Esophagus muscularis mucosa (tissue), 4 donors: Measurements from ENCODE around the gene STON2. TPM values are rescaled to one million over a fixed set of nuclear protein-coding genes. Genes with fewer than 3 reads are reported as not detected.

ENCODE experiments used
- DNase-seq: peaks from one replicate; pipeline ENCODE4 v3.0.0-alpha.2; 2017; ENCODE audit errors: extremely low spot score
- H3K27ac ChIP-seq, 4 donors: fragments of 200-600 bp; sonication (generic); replicated peaks in 1 of 4; 1 replicate in 3 of 4; 2 replicates in 1 of 4; pipeline ENCODE4 v1.5.1; 2016 to 2019; ENCODE audit warnings: mild to moderate bottlenecking in 1 of 4
- H3K27me3 ChIP-seq, 4 donors: fragments of 200-600 bp; sonication (generic); one replicate each; pipeline versions ENCODE4 v1.5.1 to v1.6.0; 2016 to 2019
- H3K36me3 ChIP-seq, 4 donors: fragments of 200-600 bp; sonication (generic); one replicate each; pipeline ENCODE4 v1.5.1; 2016 to 2019
- H3K4me1 ChIP-seq, 4 donors: fragments of 200-600 bp; sonication (generic); one replicate each; pipeline ENCODE4 v1.5.1; 2016 to 2019
- H3K4me3 ChIP-seq, 4 donors: fragments of 200-600 bp; sonication (generic); 1 replicate in 2 of 4; 2 replicates in 2 of 4; pipeline ENCODE4 v1.5.1; 2016 to 2019; ENCODE audit warnings: mild to moderate bottlenecking in 4 of 4, moderate library complexity in 1 of 4
- H3K9me3 ChIP-seq, 4 donors: fragments of 200-600 bp; sonication (generic); 1 replicate in 3 of 4; 2 replicates in 1 of 4; pipeline ENCODE4 v1.5.1; 2016 to 2019
- EP300 ChIP-seq: sonication (generic); formaldehyde crosslinking; IDR thresholded peaks from one replicate; pipeline ENCODE4 v1.6.1; 2017; ENCODE audit warnings: antibody characterized with exemption
- POLR2A ChIP-seq: fragments of 450-650 bp; IDR thresholded peaks from one replicate; pipeline ENCODE4 v1.6.1; 2017; ENCODE audit warnings: antibody characterized with exemption, moderate library complexity, mild to moderate bottlenecking, low read depth
- POLR2AphosphoS5 ChIP-seq, 2 donors: sonication (generic); formaldehyde crosslinking; IDR thresholded peaks; one replicate each; pipeline ENCODE4 v1.6.1; 2017; ENCODE audit warnings: antibody characterized with exemption in 2 of 2
- WGBS: methylation state at CpG from one replicate; pipeline ENCODE4 v1.1.5; 2018; 5-methylcytosine and 5-hydroxymethylcytosine counted together
- intact Hi-C: fragments of 100-400 bp; cut with DNase I; formaldehyde crosslinking; loops from one replicate; pipeline ENCODE4 v1.15.1; 2023
- total RNA-seq, 4 donors: library from RNA; depleted of rRNA; stranded (reverse); fragments of >200 nt; gene quantifications; one replicate each; pipeline versions ENCODE4 v1.1.0 to v1.2.1, GENCODE V29; 2016
- TF ChIP-seq, protein P1 (sequence below), 3 experiments: fragments of 200-600 bp in 2 of 3; fragments of 450-650 bp in 1 of 3; sonication (generic) in 2 of 3; IDR thresholded peaks; one replicate each; pipeline ENCODE4 v1.5.1; 2017 to 2019; ENCODE audit warnings: antibody characterized with exemption in 3 of 3, mild to moderate bottlenecking in 2 of 3, moderate library complexity in 1 of 3

The STON2 gene
- total RNA-seq, 4 donors from 2014 or later = 7.6 to 9.6 (median 8.8) TPM

DNA sequence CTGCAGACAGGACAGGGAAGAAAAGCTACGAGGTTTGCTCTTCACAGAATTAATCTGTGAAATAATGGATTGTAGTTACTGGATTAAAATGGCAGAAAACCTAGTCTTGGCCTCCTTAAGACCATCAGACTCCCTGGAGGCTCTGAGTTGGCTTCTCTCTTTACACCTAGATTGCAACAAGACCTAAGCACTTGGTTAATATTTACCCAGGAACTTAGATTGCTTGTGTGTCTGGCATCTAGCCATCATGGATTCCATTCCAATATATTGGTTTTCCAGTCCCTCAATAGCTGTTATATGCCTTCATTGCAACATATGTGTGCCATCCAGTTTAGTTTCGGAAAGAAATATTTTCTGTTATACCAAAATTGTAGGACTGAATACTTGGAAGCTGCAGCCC, 177.4 kb downstream of the STON2 start:
- intact Hi-C loops = loop anchor here (10.0 kb wide), 1 partner anchor 1162 kb away; no protein-coding TSS in a partner anchor
- no peaks in the 10 kb centered on the region for H3K9me3 ChIP-seq
- no peak for DNase-seq
- H3K27me3 ChIP-seq = no peaks in the 10 kb centered on the region
- peaks cover 18 to 22% (median 21%) of the 10 kb centered on the region in 4 donors for H3K4me1 ChIP-seq
- 97% methylated on average over 2 of the region's 2 CpGs for WGBS
- H3K27ac ChIP-seq = peak overlapping the region in 1 of 4 donors; percentile 96
- TF ChIP-seq EP300 = no peak
- TF ChIP-seq, protein P1, sequence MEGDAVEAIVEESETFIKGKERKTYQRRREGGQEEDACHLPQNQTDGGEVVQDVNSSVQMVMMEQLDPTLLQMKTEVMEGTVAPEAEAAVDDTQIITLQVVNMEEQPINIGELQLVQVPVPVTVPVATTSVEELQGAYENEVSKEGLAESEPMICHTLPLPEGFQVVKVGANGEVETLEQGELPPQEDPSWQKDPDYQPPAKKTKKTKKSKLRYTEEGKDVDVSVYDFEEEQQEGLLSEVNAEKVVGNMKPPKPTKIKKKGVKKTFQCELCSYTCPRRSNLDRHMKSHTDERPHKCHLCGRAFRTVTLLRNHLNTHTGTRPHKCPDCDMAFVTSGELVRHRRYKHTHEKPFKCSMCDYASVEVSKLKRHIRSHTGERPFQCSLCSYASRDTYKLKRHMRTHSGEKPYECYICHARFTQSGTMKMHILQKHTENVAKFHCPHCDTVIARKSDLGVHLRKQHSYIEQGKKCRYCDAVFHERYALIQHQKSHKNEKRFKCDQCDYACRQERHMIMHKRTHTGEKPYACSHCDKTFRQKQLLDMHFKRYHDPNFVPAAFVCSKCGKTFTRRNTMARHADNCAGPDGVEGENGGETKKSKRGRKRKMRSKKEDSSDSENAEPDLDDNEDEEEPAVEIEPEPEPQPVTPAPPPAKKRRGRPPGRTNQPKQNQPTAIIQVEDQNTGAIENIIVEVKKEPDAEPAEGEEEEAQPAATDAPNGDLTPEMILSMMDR (IDR thresholded peaks at IDR 0.05) = no peak
- TF ChIP-seq POLR2AphosphoS5 (IDR thresholded peaks at IDR 0.05) = no peak
- no peak for TF ChIP-seq POLR2A
- no peak overlapping the region for H3K4me3 ChIP-seq
- H3K36me3 ChIP-seq = no peaks in the 10 kb centered on the region

DNA sequence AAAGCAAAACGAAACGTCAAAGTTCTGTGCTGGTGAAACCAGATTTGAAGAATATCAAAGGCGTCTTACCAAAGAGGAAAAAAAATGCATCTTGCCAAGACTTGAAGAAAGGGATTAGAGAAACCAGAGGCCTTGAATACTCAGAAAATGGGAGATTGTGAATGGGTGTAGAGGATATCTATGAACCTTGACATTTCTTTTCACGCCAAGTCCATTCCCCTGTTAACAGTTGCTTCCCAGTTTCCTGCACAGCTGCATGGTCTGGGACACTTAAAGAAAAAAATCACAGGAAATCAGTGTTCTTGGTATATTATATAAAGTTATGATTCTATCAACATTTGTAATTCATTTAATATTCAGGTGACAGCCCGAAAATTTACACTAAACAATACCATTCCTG, 178.0 kb downstream of the STON2 start:
- H3K27me3 ChIP-seq = no peaks in the 10 kb centered on the region
- DNase-seq = no peak
- TF ChIP-seq, protein P1 (IDR thresholded peaks at IDR 0.05) = no peak
- TF ChIP-seq POLR2AphosphoS5 (IDR thresholded peaks at IDR 0.05) (no peak), POLR2A (no peak), EP300 (no peak)
- H3K9me3 ChIP-seq = no peaks in the 10 kb centered on the region
- peak overlapping the region in 1 of 4 donors; percentile 78 for H3K4me3 ChIP-seq
- no peaks in the 10 kb centered on the region for H3K36me3 ChIP-seq
- peaks cover 22 to 28% (median 26%) of the 10 kb centered on the region in 4 donors for H3K4me1 ChIP-seq
- 73% methylated on average over 5 of the region's 5 CpGs for WGBS
- intact Hi-C loops = loop anchor here (10.0 kb wide), 1 partner anchor 1163 kb away; no protein-coding TSS in a partner anchor
- H3K27ac ChIP-seq = peak overlapping the region; percentile 96 to 99 (median 98)

DNA sequence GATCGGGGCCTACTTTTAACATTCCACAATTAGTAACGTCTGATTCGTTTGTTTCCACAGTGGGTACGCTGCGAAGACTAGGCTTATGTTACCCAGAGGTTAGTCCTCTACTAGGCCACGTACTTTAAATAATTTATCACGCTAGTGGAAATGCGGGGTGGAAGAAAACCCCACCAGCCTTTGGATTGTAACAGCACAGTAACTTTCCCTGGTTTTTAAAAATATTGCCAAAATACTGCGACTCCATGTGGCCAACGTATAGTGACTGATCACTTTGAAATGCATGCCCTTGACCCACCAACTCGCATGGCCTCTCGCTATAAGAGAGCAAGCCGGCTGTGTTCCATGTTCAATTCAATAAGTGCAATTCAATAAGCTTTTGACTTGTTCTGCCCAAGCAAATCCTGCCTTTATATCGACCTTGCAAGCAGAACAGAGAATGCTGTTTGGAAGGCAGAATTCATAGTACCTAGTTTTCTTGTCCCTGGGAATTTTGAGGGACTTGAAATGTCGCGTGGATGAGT, 178.5 kb downstream of the STON2 start:
- 28% methylated on average over 15 of the region's 16 CpGs for WGBS
- Histone ChIP-seq H3K27ac (peak overlapping the region; percentile 96 to 99 (median 98)), H3K4me3 (peak overlapping the region; percentile 78 to 84 (median 81)), H3K36me3 (no peaks in the 10 kb centered on the region), H3K4me1 (peaks cover 22 to 33% (median 31%) of the 10 kb centered on the region in 4 donors), H3K27me3 (no peaks in the 10 kb centered on the region), H3K9me3 (no peaks in the 10 kb centered on the region)
- intact Hi-C loops = loop anchor here (10.0 kb wide), 1 partner anchor 1163 kb away; no protein-coding TSS in a partner anchor
- TF ChIP-seq EP300 (no peak), POLR2A (no peak), POLR2AphosphoS5 (IDR thresholded peaks at IDR 0.05) (no peak)
- TF ChIP-seq, protein P1 (IDR thresholded peaks at IDR 0.05) = no peak
- DNase-seq = no peak

DNA sequence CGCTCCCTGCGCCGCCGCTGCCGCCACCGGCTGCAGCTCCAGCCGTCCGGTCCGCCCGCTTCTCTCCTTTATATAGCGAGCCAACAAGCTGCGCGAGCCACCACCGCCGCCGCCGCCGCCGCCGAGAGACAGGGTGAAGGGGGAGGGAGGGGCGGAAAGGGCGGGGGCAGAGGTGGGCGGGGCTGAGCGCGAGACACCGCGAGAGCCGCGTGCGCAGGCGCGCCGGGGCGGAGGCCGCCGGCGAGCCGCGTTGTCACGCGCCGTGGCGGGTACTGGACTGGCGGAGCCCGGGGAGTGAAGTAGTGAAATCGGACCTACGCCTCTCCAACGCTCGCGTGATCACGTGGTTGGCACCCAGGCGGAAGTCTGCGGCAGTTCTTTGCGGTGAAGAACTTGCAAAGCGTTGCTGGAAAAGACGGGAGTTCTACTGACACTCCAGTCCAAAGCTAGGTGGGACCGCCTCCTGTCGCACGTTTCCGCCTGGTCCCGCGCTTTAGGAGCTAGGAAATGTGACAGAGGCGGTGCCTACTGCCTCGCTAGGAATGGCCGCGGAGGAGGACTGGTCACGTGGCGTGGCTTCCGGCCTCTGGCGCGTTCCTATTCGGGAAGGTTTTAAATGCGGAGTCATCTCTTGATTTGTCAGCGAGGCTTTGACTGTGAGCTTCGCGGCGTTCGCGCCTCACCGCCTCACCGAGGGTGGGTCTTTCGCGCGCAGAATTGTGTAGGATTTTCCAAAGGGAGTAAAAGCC, 179.1 kb downstream of the STON2 start, which contains the start of gene GTF2A1:
TSS of gene GTF2A1 (minus strand) at position 130 of the 749 bp plus-strand sequence. CDS start 441 bp downstream, outside the sequence.
- H3K4me1 ChIP-seq = peaks cover 22 to 35% (median 32%) of the 10 kb centered on the region in 4 donors
- no peaks in the 10 kb centered on the region for H3K9me3 ChIP-seq
- WGBS = under 1% methylated on average over 32 of the region's 84 CpGs
- DNase-seq = peak; percentile 99
- no peaks in the 10 kb centered on the region for H3K27me3 ChIP-seq
- peak within 1 kb of the TSS; percentile 78 to 84 (median 81) for H3K4me3 ChIP-seq
- peak; percentile 98 for TF ChIP-seq POLR2A
- peak; percentile 96 to 99 for TF ChIP-seq POLR2AphosphoS5 (IDR thresholded peaks at IDR 0.05)
- TF ChIP-seq, protein P1 (IDR thresholded peaks at IDR 0.05) = no peak
- H3K36me3 ChIP-seq = peaks cover 0 to 2% (median under 1%) of the 10 kb centered on the region in 4 donors
- H3K27ac ChIP-seq = peak within 1 kb of the TSS; percentile 96 to 99 (median 98)
- intact Hi-C loops = loop anchor here (10.0 kb wide), 1 partner anchor 1164 kb away; no protein-coding TSS in a partner anchor
